Osteoblast (primary cell): Measurements from ENCODE around the gene SUMF2. TPM values are rescaled to one million over a fixed set of nuclear protein-coding genes. Genes with fewer than 3 reads are reported as not detected.
A peak's percentile ranks its signal among the peaks of the same experiment; 100 is the strongest.
"Not testable (repeated sequence)": the region's sequence is repeated elsewhere in the genome, so short reads cannot be mapped to it uniquely, and the experiment has no call there.

ENCODE experiments used
- DNase-seq: peaks from one replicate; pipeline ENCODE4 v3.0.0; 2011; ENCODE audit warnings: low spot score, mixed read lengths; ENCODE audit not compliant: insufficient read length; ENCODE audit errors: missing footprints
- H2AFZ ChIP-seq: 2 replicates; pipeline ENCODE4 v1.6.0; 2011; ENCODE audit warnings: mild to moderate bottlenecking, low read length
- H3K27ac ChIP-seq: 2 replicates; pipeline ENCODE4 v1.5.1; 2011; ENCODE audit warnings: mild to moderate bottlenecking, low read depth, low read length, moderate library complexity
- H3K27me3 ChIP-seq: 2 replicates; pipeline ENCODE4 v1.6.0; 2012; ENCODE audit warnings: mild to moderate bottlenecking, control low read depth, inconsistent platforms, low read length, moderate library complexity; ENCODE audit not compliant: insufficient read depth
- H3K36me3 ChIP-seq: 2 replicates; pipeline ENCODE4 v1.5.1; 2011; ENCODE audit warnings: mild to moderate bottlenecking, low read length, control low read depth, moderate library complexity; ENCODE audit not compliant: insufficient read depth
- H3K4me1 ChIP-seq: 2 replicates; pipeline ENCODE4 v1.5.1; 2011; ENCODE audit warnings: mild to moderate bottlenecking, low read length, control low read depth, moderate library complexity; ENCODE audit not compliant: insufficient read depth
- H3K4me2 ChIP-seq: 2 replicates; pipeline ENCODE4 v1.6.0; 2011; ENCODE audit warnings: mild to moderate bottlenecking, low read length; ENCODE audit not compliant: insufficient read depth
- H3K4me3 ChIP-seq: fragments of 200-600 bp; sonication (generic); 3 replicates; pipeline ENCODE4 v1.5.1; 2012; ENCODE audit warnings: mild to moderate bottlenecking, low read length, inconsistent platforms; ENCODE audit not compliant: insufficient read depth
- H3K79me2 ChIP-seq: 2 replicates; pipeline ENCODE4 v1.6.0; 2012; ENCODE audit warnings: mild to moderate bottlenecking, low read length, control low read depth, inconsistent platforms; ENCODE audit not compliant: insufficient read depth
- H3K9me3 ChIP-seq: 2 replicates; pipeline ENCODE4 v1.5.1; 2011; ENCODE audit warnings: low read depth, low read length, control low read depth
- H4K20me1 ChIP-seq: 2 replicates; pipeline ENCODE4 v1.6.0; 2012; ENCODE audit warnings: mild to moderate bottlenecking, low read length, control low read depth; ENCODE audit not compliant: insufficient read depth
- CTCF ChIP-seq: IDR thresholded peaks from 2 replicates; pipeline ENCODE4 v1.5.1; 2011; ENCODE audit warnings: mild to moderate bottlenecking, low read depth, low read length, moderate library complexity; ENCODE audit errors: extremely low read depth
- total RNA-seq: library from RNA; depleted of rRNA; stranded (reverse); fragments of >200 nt; gene quantifications from 2 replicates; pipeline ENCODE4 v1.2.3, GENCODE V29; 2012

The SUMF2 gene
- total RNA-seq, 1 donor = 230 TPM

DNA sequence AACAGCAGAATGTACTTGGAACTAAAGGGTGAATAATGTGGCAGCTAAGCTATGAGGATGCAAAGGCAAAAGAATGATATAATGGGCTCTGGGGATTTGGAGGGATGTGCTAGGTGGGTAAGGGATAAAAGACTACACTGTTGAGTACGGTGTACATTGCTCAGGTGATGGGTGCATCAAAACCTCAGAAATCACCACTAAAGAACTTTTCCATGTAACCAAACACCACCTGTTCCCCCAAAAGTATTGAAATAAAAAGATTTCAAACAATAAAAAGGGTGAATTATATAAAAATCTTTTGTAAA is 43.8 kb downstream of the SUMF2 start:
- no peaks in the 10 kb centered on the region for H3K27me3 ChIP-seq
- no peak for TF ChIP-seq CTCF
- peaks cover 16% of the 10 kb centered on the region for H4K20me1 ChIP-seq
- H3K9me3 ChIP-seq = no peaks in the 10 kb centered on the region
- H3K27ac ChIP-seq = no peak overlapping the region
- H3K79me2 ChIP-seq = peaks cover 30% of the 10 kb centered on the region
- no peak overlapping the region for H3K4me2 ChIP-seq
- no peak overlapping the region for H3K4me3 ChIP-seq
- peaks cover 8% of the 10 kb centered on the region for H3K4me1 ChIP-seq
- no peak for DNase-seq
- peaks cover 15% of the 10 kb centered on the region for H3K36me3 ChIP-seq
- H2AFZ ChIP-seq = peak overlapping the region; percentile 45

- no peaks in the 10 kb centered on the region for H3K36me3 ChIP-seq
- H2AFZ ChIP-seq = no peak overlapping the region
- no peaks in the 10 kb centered on the region for H3K27me3 ChIP-seq
- H3K4me3 ChIP-seq = no peak overlapping the region
- TF ChIP-seq CTCF = no peak
- H4K20me1 ChIP-seq = peaks cover 2% of the 10 kb centered on the region
- no peak overlapping the region for H3K27ac ChIP-seq
- no peaks in the 10 kb centered on the region for H3K4me1 ChIP-seq
- peaks cover 7% of the 10 kb centered on the region for H3K79me2 ChIP-seq
- H3K4me2 ChIP-seq = no peak overlapping the region
- H3K9me3 ChIP-seq = no peaks in the 10 kb centered on the region
- no peak for DNase-seq
Measured at GRCh38 chr7:56110611-56111010, 46.5 kb downstream of the SUMF2 start.

GRCh38 chr7:56112244-56112643 is 48.2 kb downstream of the SUMF2 start:
- H3K4me1 ChIP-seq, H3K79me2 ChIP-seq, H3K36me3 ChIP-seq, H3K27ac ChIP-seq, H3K4me3 ChIP-seq, DNase-seq, H2AFZ ChIP-seq, H3K4me2 ChIP-seq, H4K20me1 ChIP-seq, H3K9me3 ChIP-seq, H3K27me3 ChIP-seq: not testable (repeated sequence)

GRCh38 chr7:56115852-56116538 is 51.9 kb downstream of the SUMF2 start, which contains the start of gene NUPR2:
TSS of gene NUPR2 (minus strand) at chr7:56116417. CDS start at chr7:56116314, 103 bp downstream.
- Histone ChIP-seq H3K27me3 (no peaks in the 10 kb centered on the region), H3K4me1 (no peaks in the 10 kb centered on the region), H4K20me1 (no peaks in the 10 kb centered on the region), H2AFZ (no peak within 1 kb of the TSS), H3K9me3 (no peaks in the 10 kb centered on the region), H3K4me3 (no peak within 1 kb of the TSS), H3K4me2 (no peak within 1 kb of the TSS), H3K27ac (no peak within 1 kb of the TSS), H3K36me3 (no peaks in the 10 kb centered on the region), H3K79me2 (no peaks in the 10 kb centered on the region)
- no peak for DNase-seq
- TF ChIP-seq CTCF = no peak
